ENCODE measurements around the gene KLHL35.
A peak's percentile ranks its signal among the peaks of the same experiment; 100 is the strongest.

Gene KLHL35

DNA sequence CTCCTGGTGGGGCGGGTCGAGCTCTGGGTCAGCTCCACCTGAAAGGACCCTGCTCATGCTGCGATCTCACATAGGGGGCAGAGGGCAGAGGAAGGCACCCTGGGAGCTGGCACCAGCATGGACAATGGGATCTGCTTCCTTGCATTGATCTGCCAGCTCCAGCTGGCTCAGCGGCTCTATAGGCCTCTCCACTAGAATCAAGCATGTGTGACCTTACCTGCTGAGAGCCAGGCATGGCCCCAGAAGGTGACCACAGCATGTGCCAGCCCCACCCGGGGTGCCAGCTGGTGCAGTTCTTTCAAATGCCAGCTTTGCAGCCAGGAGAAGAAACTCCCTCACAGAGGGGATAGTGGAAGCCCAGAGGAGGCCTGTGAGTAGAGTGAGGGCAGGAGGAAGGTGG lies 22.0 kb upstream of the KLHL35 start:
- TF ChIP-seq, protein P1, sequence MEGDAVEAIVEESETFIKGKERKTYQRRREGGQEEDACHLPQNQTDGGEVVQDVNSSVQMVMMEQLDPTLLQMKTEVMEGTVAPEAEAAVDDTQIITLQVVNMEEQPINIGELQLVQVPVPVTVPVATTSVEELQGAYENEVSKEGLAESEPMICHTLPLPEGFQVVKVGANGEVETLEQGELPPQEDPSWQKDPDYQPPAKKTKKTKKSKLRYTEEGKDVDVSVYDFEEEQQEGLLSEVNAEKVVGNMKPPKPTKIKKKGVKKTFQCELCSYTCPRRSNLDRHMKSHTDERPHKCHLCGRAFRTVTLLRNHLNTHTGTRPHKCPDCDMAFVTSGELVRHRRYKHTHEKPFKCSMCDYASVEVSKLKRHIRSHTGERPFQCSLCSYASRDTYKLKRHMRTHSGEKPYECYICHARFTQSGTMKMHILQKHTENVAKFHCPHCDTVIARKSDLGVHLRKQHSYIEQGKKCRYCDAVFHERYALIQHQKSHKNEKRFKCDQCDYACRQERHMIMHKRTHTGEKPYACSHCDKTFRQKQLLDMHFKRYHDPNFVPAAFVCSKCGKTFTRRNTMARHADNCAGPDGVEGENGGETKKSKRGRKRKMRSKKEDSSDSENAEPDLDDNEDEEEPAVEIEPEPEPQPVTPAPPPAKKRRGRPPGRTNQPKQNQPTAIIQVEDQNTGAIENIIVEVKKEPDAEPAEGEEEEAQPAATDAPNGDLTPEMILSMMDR (IDR thresholded peaks at IDR 0.05; ENCODE audit: low read depth, low read length), result no peak
- no peak overlapping the region for H3K27ac ChIP-seq
- H3K9me3 ChIP-seq (ENCODE audit: severe bottlenecking), result no peaks in the 10 kb centered on the region
- no peak overlapping the region for H3K4me3 ChIP-seq (ENCODE audit: low read depth, low read length)
- H3K36me3 ChIP-seq, result peaks cover 3% of the 10 kb centered on the region
- no peaks in the 10 kb centered on the region for H3K27me3 ChIP-seq (ENCODE audit: insufficient read depth, low read depth, severe bottlenecking)
- DNase-seq, result no peak

DNA sequence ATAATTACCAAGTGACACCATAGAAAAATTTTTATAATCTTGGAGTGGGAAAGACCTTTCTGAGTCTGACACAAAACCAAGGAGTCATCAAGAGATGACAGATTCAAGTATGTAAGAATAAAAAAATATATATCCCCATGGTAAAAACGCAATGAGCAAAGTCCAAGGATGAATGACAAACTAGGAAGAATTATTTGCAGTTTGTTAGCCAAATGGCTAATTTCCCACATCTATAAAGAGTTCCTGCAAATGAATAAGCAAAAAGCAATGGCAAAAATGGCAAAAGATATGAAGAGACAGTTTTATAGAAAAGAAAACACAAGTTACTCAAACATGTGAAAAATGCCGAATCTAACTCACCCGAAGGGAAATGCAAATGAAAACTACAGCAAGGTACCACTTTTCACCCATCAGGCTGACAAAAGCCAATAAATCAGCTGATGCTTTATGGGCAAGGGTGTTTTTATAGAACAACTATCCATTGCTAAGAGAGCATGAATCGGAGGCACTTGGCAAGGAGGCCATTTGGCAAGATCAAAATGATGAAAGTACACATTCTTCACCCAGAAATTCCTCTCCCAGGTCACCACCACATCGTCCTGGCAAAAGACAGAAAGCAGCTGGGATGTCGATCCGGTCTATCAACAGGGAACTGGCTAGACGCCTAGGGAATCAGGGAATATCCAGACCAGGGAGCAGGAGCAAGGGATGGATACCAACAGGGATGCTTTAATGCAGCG lies 21.1 kb upstream of the KLHL35 start:
- H3K27me3 ChIP-seq (ENCODE audit: insufficient read depth, low read depth, severe bottlenecking), result no peaks in the 10 kb centered on the region
- H3K9me3 ChIP-seq (ENCODE audit: severe bottlenecking), result no peaks in the 10 kb centered on the region
- no peak overlapping the region for H3K27ac ChIP-seq
- no peak overlapping the region for H3K4me3 ChIP-seq (ENCODE audit: low read depth, low read length)
- TF ChIP-seq, protein P1 (IDR thresholded peaks at IDR 0.05; ENCODE audit: low read depth, low read length), result no peak
- DNase-seq, result no peak
- peaks cover 3% of the 10 kb centered on the region; the same call in 1 of the 2 replicates for H3K36me3 ChIP-seq

DNA sequence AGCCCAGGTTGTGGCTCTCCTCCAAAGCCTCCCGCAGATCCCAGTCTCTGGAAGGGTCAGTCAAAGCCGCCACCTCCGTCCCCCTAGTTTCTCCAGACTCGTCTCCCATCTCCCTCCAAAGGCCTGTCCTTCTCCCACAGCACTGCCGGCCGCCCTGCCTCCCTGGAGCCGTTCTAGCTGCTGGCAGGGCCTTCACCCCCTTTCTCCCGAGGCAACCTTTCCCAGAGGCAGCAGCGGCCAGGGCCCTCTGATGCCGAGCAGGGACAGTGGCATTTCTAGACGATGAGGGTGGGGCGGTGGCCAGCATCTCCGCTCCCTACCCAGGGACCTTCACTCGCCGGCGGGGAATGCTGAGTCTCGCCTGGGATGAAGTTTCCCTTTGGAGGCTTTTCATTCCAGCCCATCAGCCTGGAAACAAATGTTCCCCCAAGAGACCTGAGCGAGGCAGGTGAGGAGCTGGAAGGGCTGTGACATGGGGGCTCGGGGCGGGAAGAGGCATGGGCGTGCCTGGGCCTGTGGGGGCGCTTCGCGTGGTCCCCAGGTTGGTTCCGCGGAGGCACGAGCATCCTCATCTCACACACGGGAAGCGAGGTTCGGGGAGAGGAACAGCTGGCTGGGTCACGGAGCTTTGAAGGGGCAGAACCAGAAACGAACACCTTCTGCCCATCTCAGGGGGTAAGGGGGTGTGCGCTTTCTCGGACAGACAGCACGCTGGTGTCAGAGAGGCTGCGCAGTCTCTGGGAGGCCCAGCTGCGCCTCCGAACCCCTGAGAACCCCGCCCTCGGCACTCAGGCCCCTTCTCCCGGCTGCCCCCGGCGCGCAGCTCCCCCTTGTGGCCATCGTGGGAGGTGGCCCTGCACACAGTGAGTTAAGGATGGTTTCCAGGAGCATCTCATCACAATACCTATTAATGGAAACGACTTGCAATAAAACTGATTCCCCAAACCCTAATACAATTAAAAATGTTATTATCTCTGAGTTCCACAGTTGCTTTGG lies 18.1 kb upstream of the KLHL35 start:
- H3K4me3 ChIP-seq (ENCODE audit: low read depth, low read length), result no peak overlapping the region
- H3K27ac ChIP-seq, result no peak overlapping the region
- H3K36me3 ChIP-seq, result no peaks in the 10 kb centered on the region; the same call in 1 of the 2 replicates
- no peaks in the 10 kb centered on the region for H3K27me3 ChIP-seq (ENCODE audit: insufficient read depth, low read depth, severe bottlenecking)
- H3K9me3 ChIP-seq (ENCODE audit: severe bottlenecking), result no peaks in the 10 kb centered on the region
- TF ChIP-seq, protein P1 (IDR thresholded peaks at IDR 0.05; ENCODE audit: low read depth, low read length), result peak; percentile 87
- peak; percentile 64 for DNase-seq

DNA sequence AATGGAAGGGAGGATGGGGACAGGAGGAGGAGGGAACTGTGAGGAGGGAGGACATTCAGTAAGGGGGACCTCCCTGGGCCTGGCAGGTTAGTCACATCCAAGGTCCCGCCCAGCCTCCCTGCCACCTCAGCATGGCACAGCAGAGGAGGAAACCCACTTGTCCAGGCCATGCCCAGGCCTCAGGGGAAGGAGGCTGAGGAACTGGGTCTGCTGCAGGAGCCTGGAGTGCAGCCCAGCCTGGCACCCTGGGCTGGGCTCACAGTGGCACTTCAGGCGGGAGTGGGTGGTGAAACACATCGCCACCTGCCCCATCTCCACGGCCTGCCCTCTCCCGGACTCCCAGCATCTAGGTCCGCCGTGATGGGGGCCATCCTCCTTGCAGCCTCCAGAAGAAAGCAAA lies 17.2 kb upstream of the KLHL35 start:
- Histone ChIP-seq H3K27ac (no peak overlapping the region), H3K9me3 (ENCODE audit: severe bottlenecking) (no peaks in the 10 kb centered on the region), H3K36me3 (no peaks in the 10 kb centered on the region; the same call in 1 of the 2 replicates), H3K27me3 (ENCODE audit: insufficient read depth, low read depth, severe bottlenecking) (no peaks in the 10 kb centered on the region), H3K4me3 (ENCODE audit: low read depth, low read length) (no peak overlapping the region)
- DNase-seq, result no peak
- TF ChIP-seq, protein P1 (IDR thresholded peaks at IDR 0.05; ENCODE audit: low read depth, low read length), result no peak

DNA sequence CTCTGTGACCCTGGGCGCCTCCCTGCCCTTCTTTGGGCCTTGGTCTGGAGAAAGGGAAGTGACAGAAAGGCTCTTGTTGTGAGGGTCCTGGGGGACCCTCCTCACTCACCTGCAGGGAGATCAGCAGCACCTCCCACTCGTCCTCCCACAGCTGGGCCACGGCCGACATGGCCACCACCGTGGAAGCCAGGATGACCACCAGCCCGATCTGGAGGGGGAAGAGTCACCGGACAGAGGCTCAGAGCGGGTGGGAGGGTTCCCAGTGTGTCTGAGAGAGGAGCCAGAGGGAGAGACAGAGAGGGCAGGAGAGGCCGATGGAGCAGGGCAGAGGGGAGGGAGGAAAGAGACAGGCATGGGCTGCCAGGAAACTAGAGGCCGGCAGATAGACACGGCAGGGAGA lies 16.8 kb upstream of the KLHL35 start:
- TF ChIP-seq, protein P1 (IDR thresholded peaks at IDR 0.05; ENCODE audit: low read depth, low read length), result no peak
- no peak for DNase-seq
- no peaks in the 10 kb centered on the region for H3K9me3 ChIP-seq (ENCODE audit: severe bottlenecking)

More for the DNA sequence above, 16.8 kb upstream of the KLHL35 start:
- Histone ChIP-seq H3K4me3 (ENCODE audit: low read depth, low read length) (no peak overlapping the region), H3K27ac (no peak overlapping the region), H3K27me3 (ENCODE audit: insufficient read depth, low read depth, severe bottlenecking) (no peaks in the 10 kb centered on the region), H3K36me3 (no peaks in the 10 kb centered on the region; the same call in 1 of the 2 replicates)
